NCI-H345 treated with DMSO at 0.1 percent for 48 hours (cell line): Measurements from ENCODE around the gene PHB1.
A peak's percentile ranks its signal among the peaks of the same experiment; 100 is the strongest.

ENCODE experiments used
- DNase-seq: peaks from one replicate; lab custom pipeline; 2025; ENCODE audit not compliant: unreplicated experiment; lab: John Stamatoyannopoulos, UW

The PHB1 gene

DNA sequence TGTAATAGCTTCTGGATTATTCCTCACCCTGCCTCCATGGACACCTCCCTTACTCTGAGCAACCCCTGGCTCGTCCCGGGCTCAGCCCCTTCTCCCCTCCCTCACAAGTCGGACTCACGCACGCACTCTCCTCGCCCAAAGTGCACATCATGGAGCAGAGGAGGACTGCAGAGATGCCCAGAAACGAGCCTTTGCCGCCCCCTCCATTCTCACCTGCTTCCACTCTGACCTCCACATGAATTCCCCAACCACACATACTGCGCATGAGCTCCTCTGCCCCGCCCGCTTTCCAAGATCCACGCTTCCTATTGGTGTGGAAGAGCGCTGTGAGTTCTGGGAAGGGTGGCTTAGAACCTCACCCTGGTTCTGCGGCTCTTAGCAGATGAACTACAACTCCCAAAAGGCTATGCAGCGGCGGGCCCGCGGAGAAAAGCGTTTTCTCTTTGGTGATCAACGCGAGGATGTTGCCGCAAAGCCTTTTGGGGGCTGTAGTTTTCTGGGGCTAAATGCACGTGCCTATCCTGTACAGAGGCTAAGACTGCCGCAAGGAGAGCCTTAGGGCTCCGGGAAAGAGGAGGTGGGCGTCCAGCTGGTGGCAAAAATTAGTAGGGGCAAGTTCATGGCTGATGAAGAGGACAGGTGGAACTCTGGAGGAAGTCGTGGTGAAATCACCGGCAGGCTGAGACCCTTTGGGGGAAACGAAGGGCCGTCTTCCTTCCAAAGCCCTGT is at the start of gene PHB1:
Gene PHB1 (minus strand): TSS at position 261 of the 729 bp plus-strand sequence. CDS start 1,618 bp downstream, outside the sequence.
- peak; percentile 97 for DNase-seq

- no peak for DNase-seq
These were observed 49.4 kb upstream of the PHB1 start for GRCh38 chr17:49464049-49464448.

GRCh38 chr17:49461580-49461979 is 46.9 kb upstream of the PHB1 start:
- no peak for DNase-seq

DNA sequence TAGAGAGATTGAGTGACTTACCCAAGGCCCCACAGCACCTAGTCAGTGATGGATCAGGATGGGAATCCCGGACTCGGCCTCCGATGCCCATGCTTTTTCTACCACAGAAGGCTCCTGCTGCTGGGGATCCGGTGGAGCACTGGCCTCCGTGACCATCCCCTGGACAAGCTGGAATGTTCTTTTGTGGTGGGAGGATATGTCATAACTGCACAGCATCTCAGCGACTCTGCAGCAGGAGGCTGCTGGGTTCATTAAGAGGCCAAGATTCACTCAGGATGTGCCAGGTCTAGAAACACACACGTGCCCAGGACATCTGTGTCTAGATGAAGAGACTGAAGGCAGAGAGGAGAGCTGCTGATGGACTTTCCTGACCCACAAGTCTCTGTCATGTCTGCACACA is 45.7 kb upstream of the PHB1 start:
- DNase-seq: no peak

GRCh38 chr17:49459401-49459984 is 44.8 kb upstream of the PHB1 start:
- no peak for DNase-seq

DNA sequence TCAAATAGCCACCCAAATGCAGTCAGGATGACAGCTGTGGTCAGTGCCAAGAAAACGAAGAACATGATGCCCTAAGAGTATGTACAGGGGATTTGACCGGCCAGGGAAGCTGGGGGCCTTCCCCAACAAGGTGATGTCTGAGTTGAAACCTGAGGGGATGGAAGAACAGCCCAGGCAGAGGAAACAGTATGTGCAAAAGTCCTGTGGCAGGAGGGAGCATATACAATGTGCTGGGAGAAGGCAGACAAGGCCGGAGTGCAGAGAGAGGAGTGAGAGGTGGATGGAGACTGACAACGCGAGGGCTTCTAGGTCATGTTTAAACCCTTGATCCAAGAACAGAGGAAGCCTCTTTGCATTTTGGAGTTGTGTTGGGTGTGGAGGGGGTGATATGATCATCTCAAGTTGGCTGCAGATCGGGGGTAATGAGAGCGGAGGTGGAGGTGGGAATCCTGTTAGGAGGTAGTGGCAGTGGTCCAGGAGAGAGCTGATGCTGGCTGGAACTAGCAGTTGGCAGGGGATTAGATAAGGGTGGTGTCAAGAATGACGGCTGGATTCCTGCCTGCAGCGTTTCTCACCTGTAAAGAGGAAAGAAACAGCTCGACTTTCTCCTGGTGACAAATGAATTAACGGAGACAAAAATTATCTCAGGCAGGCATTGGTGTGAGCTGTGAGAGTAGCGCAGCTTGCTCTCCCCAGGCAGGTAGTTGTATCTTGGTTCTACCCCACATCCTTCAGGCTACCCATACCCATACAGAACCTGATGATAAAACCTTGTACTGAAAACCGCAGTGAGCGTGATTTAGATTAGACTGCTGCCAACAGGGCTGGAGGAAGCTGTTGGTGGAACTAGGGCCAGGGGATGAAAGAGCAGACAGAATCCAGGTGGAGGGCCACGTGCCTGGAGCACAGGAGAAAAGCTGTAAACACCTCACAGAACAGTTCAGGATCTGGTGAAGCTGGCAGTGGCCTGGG is 43.2 kb upstream of the PHB1 start:
- no peak for DNase-seq

- DNase-seq: no peak
These were observed 41.7 kb upstream of the PHB1 start for GRCh38 chr17:49456183-49456965.

DNA sequence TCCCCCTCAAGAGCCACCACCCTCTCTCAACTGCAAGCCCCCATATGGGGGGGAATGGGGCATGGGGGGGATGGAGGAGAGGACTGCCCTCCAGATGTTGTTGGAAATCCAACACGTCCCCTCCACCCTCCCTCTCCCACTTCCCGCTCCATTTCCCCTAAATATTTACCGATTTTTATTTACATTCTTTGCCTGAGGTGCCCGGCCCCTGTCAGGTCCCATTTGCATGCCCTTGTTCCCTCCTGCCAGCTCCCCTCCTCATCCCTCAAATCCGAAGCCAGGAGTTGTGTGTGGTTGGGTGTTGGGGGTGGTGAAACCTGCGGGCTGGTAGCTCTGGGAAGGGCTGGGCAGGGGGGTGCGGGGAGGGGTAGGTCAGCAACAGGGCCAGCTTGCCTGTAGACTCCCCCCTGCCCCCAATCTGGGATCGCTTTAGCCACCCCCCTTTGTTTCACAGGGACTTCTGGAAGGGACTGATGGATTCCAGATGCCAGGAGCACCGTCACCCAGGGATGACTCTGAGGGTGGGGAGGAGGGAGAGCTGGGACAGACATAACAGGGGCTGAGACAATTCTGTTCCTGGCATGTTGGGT is 40.7 kb upstream of the PHB1 start:
- no peak for DNase-seq

DNA sequence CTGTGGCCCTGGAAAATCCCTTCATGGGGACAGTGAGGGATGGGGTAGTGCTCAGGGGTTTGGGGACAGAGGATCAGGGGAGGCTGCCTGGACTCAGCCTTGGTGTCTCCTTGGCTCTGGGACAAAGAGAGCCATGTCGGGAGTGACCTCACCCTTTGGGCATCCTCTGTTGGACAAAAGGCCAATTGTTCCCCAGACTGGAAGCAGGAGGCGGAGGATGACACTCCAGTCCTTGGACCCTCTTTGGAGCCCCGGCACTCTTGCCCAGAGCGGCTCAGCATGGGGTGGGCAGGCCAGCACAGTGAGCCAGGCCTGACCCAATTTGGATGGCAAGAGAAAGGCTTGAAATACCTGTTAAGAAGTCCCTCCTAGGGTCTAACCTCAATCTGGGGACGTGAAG is 39.4 kb upstream of the PHB1 start:
- DNase-seq: no peak

- no peak for DNase-seq
These were observed 38.0 kb upstream of the PHB1 start for GRCh38 chr17:49452661-49453060.

DNA sequence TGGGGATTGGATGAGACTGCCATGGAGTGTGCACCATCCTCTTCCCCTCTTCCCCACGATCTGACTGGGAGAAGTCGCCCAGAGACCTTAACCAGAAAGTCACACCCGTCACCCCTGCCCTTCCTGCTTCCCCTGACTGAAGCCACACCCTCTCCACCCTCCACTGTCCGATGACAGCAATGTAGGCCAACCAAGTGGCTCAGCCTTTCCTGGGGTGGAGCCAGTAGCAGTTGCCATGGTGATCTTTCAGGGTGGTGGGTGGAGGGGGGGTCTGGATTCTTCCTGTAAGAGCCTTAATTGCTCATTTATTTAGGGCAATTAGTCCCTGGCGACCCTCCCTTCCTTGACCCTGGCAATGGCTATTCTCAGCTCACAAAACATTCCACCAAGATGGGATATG is 37.5 kb upstream of the PHB1 start:
- no peak for DNase-seq

DNA sequence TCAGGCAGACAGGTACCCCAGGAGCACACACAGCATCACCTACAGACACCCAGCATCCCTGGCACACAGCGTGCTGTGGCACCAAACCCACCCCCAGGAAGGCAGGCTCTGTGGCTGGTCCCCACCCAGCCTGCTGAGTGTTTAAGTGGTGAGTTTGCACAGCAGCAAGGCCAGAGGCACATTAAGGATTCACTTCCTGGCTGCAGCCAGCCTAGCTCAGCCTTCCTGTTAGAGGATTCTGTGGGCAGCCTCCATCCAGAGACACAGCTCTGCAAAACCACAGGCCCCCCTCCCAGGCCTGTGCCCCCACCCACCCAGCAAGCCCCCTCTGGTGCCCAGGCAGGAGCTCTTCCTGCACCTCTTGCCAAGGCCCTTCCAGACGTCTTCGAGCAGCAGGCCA is 36.1 kb upstream of the PHB1 start:
- DNase-seq: no peak

DNA sequence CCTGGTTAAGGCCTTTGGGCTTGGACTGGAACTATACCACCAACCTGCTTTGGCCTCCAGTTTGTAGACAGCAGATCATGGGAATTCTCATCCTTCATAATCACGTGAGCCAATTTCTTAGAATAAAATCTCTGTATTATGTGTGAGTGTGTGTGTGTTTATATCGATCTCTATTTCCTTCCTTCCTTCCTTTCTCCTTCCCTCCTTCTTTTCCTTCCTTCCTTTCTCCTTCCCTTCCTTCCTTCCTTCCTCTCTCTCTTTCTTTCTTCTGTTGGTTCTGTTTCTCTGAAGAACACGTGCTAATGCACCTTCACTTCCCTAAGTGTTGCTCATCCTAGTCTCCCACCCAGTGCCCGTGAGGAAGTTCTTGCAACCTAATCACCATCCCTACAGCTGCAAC is 35.5 kb upstream of the PHB1 start:
- DNase-seq: no peak

- DNase-seq: no peak
These were observed 33.1 kb upstream of the PHB1 start for GRCh38 chr17:49447628-49448302.

GRCh38 chr17:49445591-49445990 is 30.9 kb upstream of the PHB1 start:
- no peak for DNase-seq

GRCh38 chr17:49444384-49444783 is 29.7 kb upstream of the PHB1 start:
- no peak for DNase-seq

GRCh38 chr17:49443862-49444261 is 29.2 kb upstream of the PHB1 start:
- no peak for DNase-seq

DNA sequence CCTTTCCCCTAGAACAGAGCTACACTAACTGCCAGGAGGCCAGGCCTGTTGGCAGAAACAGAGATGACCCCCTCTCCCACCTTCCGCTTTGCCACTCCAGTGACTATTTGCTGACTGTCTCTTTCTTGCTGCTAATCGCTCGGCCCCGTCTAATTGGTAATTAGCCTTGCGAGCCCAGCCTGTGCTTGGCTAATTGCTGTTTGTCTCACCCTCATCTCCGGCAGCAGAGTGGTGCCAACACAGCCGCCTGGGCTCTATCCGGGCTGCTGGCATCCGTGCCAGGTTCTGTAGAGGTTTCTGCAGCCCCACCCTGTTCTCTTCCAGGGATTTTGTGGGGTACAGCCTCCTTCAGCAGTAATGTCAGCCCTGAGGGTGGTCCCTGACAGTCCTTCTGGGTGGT is 27.4 kb upstream of the PHB1 start:
- DNase-seq: no peak

- no peak for DNase-seq
These were observed 26.9 kb upstream of the PHB1 start for GRCh38 chr17:49441578-49441977.

DNA sequence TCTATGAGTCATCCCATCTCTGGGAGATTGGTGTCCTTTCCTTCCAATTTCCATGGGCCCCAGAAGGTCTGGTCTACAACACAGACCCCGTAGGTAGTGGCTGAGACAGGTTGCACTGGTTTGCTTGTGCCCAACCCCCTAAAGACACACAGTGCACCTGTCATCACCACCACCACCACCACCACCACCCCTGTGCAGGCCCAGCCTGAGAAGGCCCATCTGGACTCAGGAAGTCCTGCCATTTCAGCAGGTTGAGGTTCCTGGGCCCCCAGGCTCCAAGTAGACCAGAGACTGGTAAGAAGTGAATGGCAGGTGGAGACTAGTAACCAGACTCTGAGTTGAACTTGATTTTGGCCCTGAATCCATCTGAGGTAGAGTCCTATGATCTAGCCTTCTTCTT is 25.9 kb upstream of the PHB1 start:
- no peak for DNase-seq
